ENCODE results near the gene RNF220. TPM values are rescaled to one million over a fixed set of nuclear protein-coding genes. Genes with fewer than 3 reads are reported as not detected.

Gene RNF220
- total RNA-seq, 1 donor from 2014 or later, result 25.1 TPM

DNA sequence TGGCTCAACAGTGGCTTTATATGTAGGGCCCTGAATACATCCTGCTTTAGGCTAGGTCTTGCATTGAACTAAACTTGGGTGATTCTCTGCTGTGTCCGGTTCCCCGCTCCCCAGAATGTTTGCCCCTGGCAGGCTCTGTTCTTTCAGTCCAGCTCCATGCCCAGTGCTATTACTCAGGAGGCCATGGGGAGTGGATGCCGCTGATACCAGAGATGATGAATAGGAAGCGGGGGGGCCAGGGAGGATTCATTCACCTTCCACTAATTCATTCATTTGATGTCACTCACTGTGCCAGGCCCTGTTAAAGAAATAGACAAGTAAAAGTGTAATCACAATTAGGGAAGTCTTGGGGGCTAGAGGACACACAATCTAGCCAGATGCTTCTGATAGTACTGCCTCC, 185.4 kb downstream of the RNF220 start:
- Histone ChIP-seq H3K9me3 (ENCODE audit: control insufficient read depth in 3 of 3, low read length in 3 of 3) (no peaks in the 10 kb centered on the region), H3K9ac (ENCODE audit: low read depth in 1 of 3, low read length in 3 of 3) (no peak overlapping the region), H3K4me3 (ENCODE audit: low read length in 3 of 3) (no peak overlapping the region), H3K27me3 (ENCODE audit: control insufficient read depth in 3 of 3, insufficient read depth in 3 of 3, low read length in 3 of 3) (peaks cover 7 to 21% (median 21%) of the 10 kb centered on the region in 3 donors), H3K4me1 (ENCODE audit: control insufficient read depth in 3 of 3, insufficient read depth in 3 of 3, low read length in 3 of 3) (no peaks in the 10 kb centered on the region), H3K27ac (ENCODE audit: low read depth, low read length) (no peak overlapping the region), H3K36me3 (ENCODE audit: control insufficient read depth in 3 of 3, insufficient read depth in 3 of 3, low read length in 3 of 3) (no peaks in the 10 kb centered on the region)

DNA sequence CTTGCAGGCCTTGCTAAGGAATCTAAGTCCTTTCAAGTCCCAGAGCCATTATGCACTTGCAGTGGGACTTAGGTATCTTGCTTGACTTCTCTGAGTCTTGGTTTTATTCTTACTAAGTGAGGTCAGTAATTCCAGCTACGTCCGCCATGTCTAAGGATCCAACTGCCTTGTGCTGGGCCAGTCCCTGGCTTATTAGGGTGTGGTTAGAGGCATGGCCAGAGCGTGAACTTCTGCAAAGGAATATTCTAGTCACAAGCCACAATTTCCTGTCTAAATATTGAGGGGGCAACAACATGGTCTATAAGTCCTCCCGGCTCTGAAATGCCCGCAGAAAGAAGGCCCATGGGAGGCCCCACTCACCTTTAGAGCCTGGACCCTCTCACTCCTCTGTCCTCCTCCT, 186.3 kb downstream of the RNF220 start:
- Histone ChIP-seq H3K36me3 (ENCODE audit: control insufficient read depth in 3 of 3, insufficient read depth in 3 of 3, low read length in 3 of 3) (no peaks in the 10 kb centered on the region), H3K27ac (ENCODE audit: low read depth, low read length) (no peak overlapping the region), H3K9ac (ENCODE audit: low read depth in 1 of 3, low read length in 3 of 3) (no peak overlapping the region)

GRCh38 chr1:44592208-44593145, 187.4 kb downstream of the RNF220 start:
- no peak overlapping the region for H3K27ac ChIP-seq (ENCODE audit: low read depth, low read length)
- H3K9me3 ChIP-seq (ENCODE audit: control insufficient read depth in 3 of 3, low read length in 3 of 3), result no peaks in the 10 kb centered on the region
- H3K9ac ChIP-seq (ENCODE audit: low read depth in 1 of 3, low read length in 3 of 3), result no peak overlapping the region
- H3K27me3 ChIP-seq (ENCODE audit: control insufficient read depth in 3 of 3, insufficient read depth in 3 of 3, low read length in 3 of 3), result peaks cover 3 to 12% (median 7%) of the 10 kb centered on the region in 3 donors
- H3K4me3 ChIP-seq (ENCODE audit: low read length in 3 of 3), result no peak overlapping the region
- H3K36me3 ChIP-seq (ENCODE audit: control insufficient read depth in 3 of 3, insufficient read depth in 3 of 3, low read length in 3 of 3), result no peaks in the 10 kb centered on the region
- no peaks in the 10 kb centered on the region for H3K4me1 ChIP-seq (ENCODE audit: control insufficient read depth in 3 of 3, insufficient read depth in 3 of 3, low read length in 3 of 3)

More for the DNA sequence above, 186.3 kb downstream of the RNF220 start:
- peaks cover 3 to 12% (median 12%) of the 10 kb centered on the region in 3 donors for H3K27me3 ChIP-seq (ENCODE audit: control insufficient read depth in 3 of 3, insufficient read depth in 3 of 3, low read length in 3 of 3)
- no peaks in the 10 kb centered on the region for H3K9me3 ChIP-seq (ENCODE audit: control insufficient read depth in 3 of 3, low read length in 3 of 3)
- H3K4me1 ChIP-seq (ENCODE audit: control insufficient read depth in 3 of 3, insufficient read depth in 3 of 3, low read length in 3 of 3), result no peaks in the 10 kb centered on the region
- no peak overlapping the region for H3K4me3 ChIP-seq (ENCODE audit: low read length in 3 of 3)

DNA sequence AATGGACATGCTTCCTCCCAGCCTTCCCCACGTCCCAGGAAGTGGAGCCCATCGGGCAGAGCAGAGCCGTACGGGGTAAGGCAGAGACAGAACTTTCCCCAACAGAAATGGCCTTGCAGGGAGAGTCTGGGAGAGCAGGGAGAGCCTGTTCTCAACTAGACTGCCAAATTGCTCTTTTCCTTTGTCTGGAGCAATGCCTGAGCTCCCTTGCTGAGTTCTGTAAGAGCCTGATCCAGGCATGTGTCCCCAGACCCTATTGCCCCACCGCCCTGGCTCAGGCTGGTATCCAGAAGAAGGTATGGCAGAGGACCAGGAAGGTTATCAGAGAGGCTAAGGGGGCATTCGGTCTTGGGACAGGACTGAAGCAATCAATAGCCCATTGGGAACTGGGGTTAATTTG, 189.3 kb downstream of the RNF220 start:
- Histone ChIP-seq H3K27ac (ENCODE audit: low read depth, low read length) (no peak overlapping the region), H3K4me1 (ENCODE audit: control insufficient read depth in 3 of 3, insufficient read depth in 3 of 3, low read length in 3 of 3) (no peaks in the 10 kb centered on the region), H3K27me3 (ENCODE audit: control insufficient read depth in 3 of 3, insufficient read depth in 3 of 3, low read length in 3 of 3) (peaks cover 3 to 5% (median 4%) of the 10 kb centered on the region in 3 donors), H3K36me3 (ENCODE audit: control insufficient read depth in 3 of 3, insufficient read depth in 3 of 3, low read length in 3 of 3) (no peaks in the 10 kb centered on the region), H3K9me3 (ENCODE audit: control insufficient read depth in 3 of 3, low read length in 3 of 3) (no peaks in the 10 kb centered on the region), H3K4me3 (ENCODE audit: low read length in 3 of 3) (no peak overlapping the region), H3K9ac (ENCODE audit: low read depth in 1 of 3, low read length in 3 of 3) (no peak overlapping the region)

GRCh38 chr1:44594871-44595735, 190.0 kb downstream of the RNF220 start:
- Histone ChIP-seq H3K4me3 (ENCODE audit: low read length in 3 of 3) (no peak overlapping the region), H3K4me1 (ENCODE audit: control insufficient read depth in 3 of 3, insufficient read depth in 3 of 3, low read length in 3 of 3) (no peaks in the 10 kb centered on the region), H3K36me3 (ENCODE audit: control insufficient read depth in 3 of 3, insufficient read depth in 3 of 3, low read length in 3 of 3) (no peaks in the 10 kb centered on the region), H3K27me3 (ENCODE audit: control insufficient read depth in 3 of 3, insufficient read depth in 3 of 3, low read length in 3 of 3) (peaks cover 4 to 10% (median 5%) of the 10 kb centered on the region in 3 donors), H3K9ac (ENCODE audit: low read depth in 1 of 3, low read length in 3 of 3) (no peak overlapping the region), H3K9me3 (ENCODE audit: control insufficient read depth in 3 of 3, low read length in 3 of 3) (no peaks in the 10 kb centered on the region), H3K27ac (ENCODE audit: low read depth, low read length) (no peak overlapping the region)

DNA sequence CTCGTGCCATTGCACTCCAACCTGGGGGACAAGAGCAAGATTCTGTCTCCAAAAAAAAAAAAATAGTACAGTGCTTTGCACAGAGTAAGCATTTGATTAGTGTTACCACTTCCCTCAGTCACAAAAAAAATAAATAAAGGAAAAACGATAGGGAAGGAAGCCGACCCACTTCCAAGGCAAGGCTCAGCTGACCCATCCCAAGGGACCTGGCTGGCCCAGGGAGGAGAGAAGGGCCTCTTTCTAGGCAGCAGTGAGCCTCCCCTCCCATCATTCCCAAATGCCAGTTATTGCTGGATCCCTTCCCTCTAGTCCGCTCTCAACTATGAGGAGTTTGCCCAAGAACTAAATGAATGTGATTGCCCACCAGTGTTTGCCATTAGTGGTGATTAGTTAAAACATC, 191.5 kb downstream of the RNF220 start:
- Histone ChIP-seq H3K27ac (ENCODE audit: low read depth, low read length) (no peak overlapping the region), H3K4me1 (ENCODE audit: control insufficient read depth in 3 of 3, insufficient read depth in 3 of 3, low read length in 3 of 3) (no peaks in the 10 kb centered on the region), H3K9me3 (ENCODE audit: control insufficient read depth in 3 of 3, low read length in 3 of 3) (no peaks in the 10 kb centered on the region), H3K4me3 (ENCODE audit: low read length in 3 of 3) (no peak overlapping the region), H3K27me3 (ENCODE audit: control insufficient read depth in 3 of 3, insufficient read depth in 3 of 3, low read length in 3 of 3) (peaks cover 4 to 11% (median 5%) of the 10 kb centered on the region in 3 donors), H3K36me3 (ENCODE audit: control insufficient read depth in 3 of 3, insufficient read depth in 3 of 3, low read length in 3 of 3) (no peaks in the 10 kb centered on the region), H3K9ac (ENCODE audit: low read depth in 1 of 3, low read length in 3 of 3) (no peak overlapping the region)

- Histone ChIP-seq H3K4me3 (ENCODE audit: low read length in 3 of 3) (no peak overlapping the region), H3K27me3 (ENCODE audit: control insufficient read depth in 3 of 3, insufficient read depth in 3 of 3, low read length in 3 of 3) (peaks cover 5 to 11% (median 8%) of the 10 kb centered on the region in 3 donors), H3K27ac (ENCODE audit: low read depth, low read length) (no peak overlapping the region)
Measured at GRCh38 chr1:44598167-44598566, 193.1 kb downstream of the RNF220 start.

DNA sequence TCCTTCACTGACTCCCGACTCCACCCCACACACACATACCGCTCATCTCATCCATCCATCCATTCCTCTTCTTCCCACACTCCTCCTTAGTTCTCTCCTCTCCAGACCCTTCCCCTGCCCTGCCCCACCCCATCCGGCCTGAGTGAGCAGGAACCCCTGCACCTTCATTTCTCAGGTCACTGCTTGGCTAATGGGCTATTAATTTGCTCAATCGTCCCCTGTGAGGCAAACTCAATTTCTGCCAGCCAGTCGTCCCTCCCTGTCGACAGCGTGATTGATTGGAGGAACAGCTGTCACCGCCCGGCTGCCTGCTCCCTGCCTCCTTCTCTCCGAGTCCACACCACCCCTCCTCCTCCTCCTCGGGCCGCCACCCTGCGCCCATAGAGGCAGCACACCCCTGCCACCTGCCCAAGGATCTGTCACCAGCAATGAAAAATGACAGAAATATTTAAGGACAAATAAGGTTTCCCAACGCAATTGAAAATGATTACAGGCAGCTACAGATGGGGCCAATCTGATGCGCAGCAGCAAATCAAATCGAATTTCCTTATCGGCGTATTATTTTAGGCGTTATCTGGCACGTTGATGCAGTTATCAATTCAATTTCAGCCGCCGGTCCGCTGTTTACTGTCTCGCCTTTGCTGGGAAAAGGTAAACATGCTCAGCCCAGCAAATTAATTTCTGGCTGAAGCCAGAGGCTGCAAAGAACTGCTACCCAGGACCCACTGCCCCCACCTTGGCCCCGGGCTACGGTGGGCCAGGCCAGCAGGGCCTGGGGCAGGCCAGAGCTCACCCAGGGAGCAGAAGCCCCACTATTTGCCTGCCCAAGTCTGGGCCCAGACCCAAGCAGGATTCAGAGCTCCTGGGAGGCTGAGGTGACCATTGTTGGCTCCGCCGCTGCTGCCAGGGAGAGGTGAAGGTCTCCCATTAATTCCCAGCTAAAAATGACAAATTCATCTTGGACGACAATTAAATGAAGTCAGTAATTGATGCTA, 197.9 kb downstream of the RNF220 start:
- Histone ChIP-seq H3K4me1 (ENCODE audit: control insufficient read depth in 3 of 3, insufficient read depth in 3 of 3, low read length in 3 of 3) (peaks cover 5 to 24% (median 11%) of the 10 kb centered on the region in 3 donors), H3K9me3 (ENCODE audit: control insufficient read depth in 3 of 3, low read length in 3 of 3) (no peaks in the 10 kb centered on the region), H3K4me3 (ENCODE audit: low read length in 3 of 3) (peak overlapping the region in 1 of 3 donors; percentile 35), H3K27me3 (ENCODE audit: control insufficient read depth in 3 of 3, insufficient read depth in 3 of 3, low read length in 3 of 3) (peaks cover 0 to 11% (median 4%) of the 10 kb centered on the region in 3 donors), H3K27ac (ENCODE audit: low read depth, low read length) (no peak overlapping the region), H3K9ac (ENCODE audit: low read depth in 1 of 3, low read length in 3 of 3) (peak overlapping the region in 1 of 3 donors; percentile 25), H3K36me3 (ENCODE audit: control insufficient read depth in 3 of 3, insufficient read depth in 3 of 3, low read length in 3 of 3) (no peaks in the 10 kb centered on the region)

More at GRCh38 chr1:44598167-44598566, 193.1 kb downstream of the RNF220 start:
- H3K36me3 ChIP-seq (ENCODE audit: control insufficient read depth in 3 of 3, insufficient read depth in 3 of 3, low read length in 3 of 3), result no peaks in the 10 kb centered on the region
- no peaks in the 10 kb centered on the region for H3K9me3 ChIP-seq (ENCODE audit: control insufficient read depth in 3 of 3, low read length in 3 of 3)
- no peak overlapping the region for H3K9ac ChIP-seq (ENCODE audit: low read depth in 1 of 3, low read length in 3 of 3)
- H3K4me1 ChIP-seq (ENCODE audit: control insufficient read depth in 3 of 3, insufficient read depth in 3 of 3, low read length in 3 of 3), result peaks cover 3 to 11% (median 10%) of the 10 kb centered on the region in 3 donors

- peak overlapping the region in 1 of 3 donors; percentile 17 for H3K9ac ChIP-seq (ENCODE audit: low read depth in 1 of 3, low read length in 3 of 3)
- no peak overlapping the region for H3K27ac ChIP-seq (ENCODE audit: low read depth, low read length)
- H3K4me1 ChIP-seq (ENCODE audit: control insufficient read depth in 3 of 3, insufficient read depth in 3 of 3, low read length in 3 of 3), result peaks cover 5 to 24% (median 11%) of the 10 kb centered on the region in 3 donors
- H3K36me3 ChIP-seq (ENCODE audit: control insufficient read depth in 3 of 3, insufficient read depth in 3 of 3, low read length in 3 of 3), result no peaks in the 10 kb centered on the region
- H3K4me3 ChIP-seq (ENCODE audit: low read length in 3 of 3), result no peak overlapping the region
- H3K27me3 ChIP-seq (ENCODE audit: control insufficient read depth in 3 of 3, insufficient read depth in 3 of 3, low read length in 3 of 3), result peaks cover 0 to 11% (median 4%) of the 10 kb centered on the region in 3 donors
- no peaks in the 10 kb centered on the region for H3K9me3 ChIP-seq (ENCODE audit: control insufficient read depth in 3 of 3, low read length in 3 of 3)
Measured at GRCh38 chr1:44603718-44604117, 198.7 kb downstream of the RNF220 start.
